GM18508 (cell line): ENCODE measurements around the gene YAP1.

Source experiments
- ATAC-seq: cut with Tn5 transposase; IDR thresholded peaks from one replicate; pipeline ENCODE4 v1.9.1; 2021; ENCODE audit warnings: moderate number of reproducible peaks; ENCODE audit not compliant: insufficient read depth, unreplicated experiment

Gene YAP1

DNA sequence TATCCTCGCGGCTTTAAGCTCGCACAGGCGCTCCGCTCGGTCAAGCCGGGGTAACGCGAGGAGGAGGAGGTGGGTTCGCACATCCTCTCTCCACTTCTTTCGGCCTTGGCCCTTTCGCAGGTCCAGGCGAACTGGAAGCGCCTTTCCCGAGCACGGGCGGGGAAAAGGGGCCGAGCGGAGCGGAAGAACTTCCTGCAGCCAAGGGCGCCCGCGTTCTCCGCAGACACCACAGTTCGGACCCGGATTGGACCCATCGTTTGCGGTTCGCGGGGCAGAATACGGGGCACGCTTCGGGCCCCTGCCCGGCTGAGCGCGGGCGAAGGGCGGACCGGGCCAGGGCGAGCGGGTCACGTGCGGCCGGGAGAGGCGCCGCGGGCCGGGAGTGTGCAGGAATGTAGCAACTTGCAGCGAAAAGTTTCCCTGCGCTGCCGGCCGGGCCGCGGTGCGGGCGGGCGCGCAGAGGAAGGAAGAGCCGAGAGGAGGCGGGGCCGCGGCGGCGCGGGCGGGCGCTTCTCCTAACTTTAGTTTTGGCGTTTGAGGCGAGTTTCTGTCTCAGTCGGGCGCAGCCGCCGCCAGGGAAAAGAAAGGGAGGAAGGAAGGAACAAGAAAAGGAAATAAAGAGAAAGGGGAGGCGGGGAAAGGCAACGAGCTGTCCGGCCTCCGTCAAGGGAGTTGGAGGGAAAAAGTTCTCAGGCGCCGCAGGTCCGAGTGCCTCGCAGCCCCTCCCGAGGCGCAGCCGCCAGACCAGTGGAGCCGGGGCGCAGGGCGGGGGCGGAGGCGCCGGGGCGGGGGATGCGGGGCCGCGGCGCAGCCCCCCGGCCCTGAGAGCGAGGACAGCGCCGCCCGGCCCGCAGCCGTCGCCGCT lies at the start of gene YAP1:
TSS of gene YAP1 (plus strand) at position 552 of the 865 bp plus-strand sequence. CDS start 402 bp downstream, outside the sequence.
- ATAC-seq, result peak; percentile 68

DNA sequence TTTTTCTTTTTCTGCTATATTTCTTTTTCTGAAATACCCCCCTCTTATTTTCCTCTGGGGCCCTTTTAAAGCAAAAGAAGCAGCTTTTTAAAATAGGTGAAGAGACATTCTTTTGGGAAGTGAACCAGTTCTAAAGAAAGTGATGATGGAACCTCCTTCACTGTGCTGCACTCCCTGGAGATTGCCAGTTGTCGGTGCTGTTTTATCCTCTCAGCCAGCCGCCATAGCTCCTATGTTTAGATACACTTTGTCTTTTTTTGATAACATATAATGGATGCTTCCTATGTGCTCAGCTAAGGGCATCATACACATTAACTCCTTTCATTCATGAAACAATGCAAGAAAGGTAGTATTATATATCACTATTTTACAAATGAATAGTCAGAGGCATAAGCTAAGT lies 49.0 kb upstream of the YAP1 start:
- ATAC-seq, result no peak

DNA sequence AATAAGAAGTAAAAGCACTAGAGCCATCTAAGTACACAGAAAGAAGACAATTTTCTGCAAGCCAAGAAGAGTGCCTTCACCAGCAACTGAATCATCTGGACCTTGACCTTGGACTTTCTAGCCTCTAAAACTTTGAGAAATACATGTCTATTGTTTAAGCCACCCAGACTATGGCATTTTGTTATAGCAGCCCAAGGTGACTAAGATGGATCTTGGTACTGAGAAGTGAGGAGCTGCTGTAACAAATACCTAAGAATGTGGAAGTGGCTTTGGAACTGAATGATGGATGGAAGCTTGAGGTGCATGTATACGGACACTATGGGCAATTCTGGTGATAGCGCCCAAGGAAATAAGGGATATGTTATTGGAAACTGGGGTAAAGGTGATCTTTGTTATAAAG lies 48.1 kb upstream of the YAP1 start:
- no peak for ATAC-seq

DNA sequence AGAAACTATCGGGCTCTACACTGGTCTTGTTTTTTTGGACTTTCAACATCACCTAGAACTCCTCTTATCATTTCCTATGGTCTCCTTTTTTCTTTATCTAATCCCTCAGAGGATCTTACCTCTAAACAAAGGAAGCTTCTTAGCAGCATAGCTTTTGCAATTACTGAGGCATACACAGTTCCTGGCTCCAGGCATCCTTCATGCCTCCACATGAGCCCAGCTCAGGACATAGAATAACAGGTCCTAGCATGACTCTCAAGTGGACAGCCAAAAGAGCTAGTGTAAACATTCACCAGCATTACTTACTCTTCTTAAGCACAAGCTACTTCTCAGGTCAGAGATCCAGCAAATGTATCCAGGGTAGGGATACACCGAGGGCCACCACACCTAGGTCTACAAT lies 45.9 kb upstream of the YAP1 start:
- no peak for ATAC-seq

DNA sequence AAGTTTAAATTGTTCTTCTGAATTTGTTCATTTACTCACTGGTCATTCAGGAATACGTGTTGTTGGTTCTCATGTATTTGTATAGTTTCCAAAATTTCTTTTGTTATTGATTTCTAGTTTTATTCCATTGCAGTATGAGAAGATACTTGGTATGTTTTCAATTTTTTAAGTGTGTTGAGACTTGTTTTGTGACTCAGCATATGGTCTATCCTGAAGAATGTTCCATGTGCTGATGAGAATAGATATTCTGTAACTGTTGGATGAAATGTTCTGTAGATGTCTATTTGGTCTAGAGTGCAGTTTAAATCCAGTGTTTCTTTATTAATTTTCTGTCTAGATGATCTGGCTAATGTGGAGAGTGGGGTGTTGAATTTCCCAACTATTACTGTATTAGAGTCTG lies 39.5 kb upstream of the YAP1 start:
- ATAC-seq, result no peak

DNA sequence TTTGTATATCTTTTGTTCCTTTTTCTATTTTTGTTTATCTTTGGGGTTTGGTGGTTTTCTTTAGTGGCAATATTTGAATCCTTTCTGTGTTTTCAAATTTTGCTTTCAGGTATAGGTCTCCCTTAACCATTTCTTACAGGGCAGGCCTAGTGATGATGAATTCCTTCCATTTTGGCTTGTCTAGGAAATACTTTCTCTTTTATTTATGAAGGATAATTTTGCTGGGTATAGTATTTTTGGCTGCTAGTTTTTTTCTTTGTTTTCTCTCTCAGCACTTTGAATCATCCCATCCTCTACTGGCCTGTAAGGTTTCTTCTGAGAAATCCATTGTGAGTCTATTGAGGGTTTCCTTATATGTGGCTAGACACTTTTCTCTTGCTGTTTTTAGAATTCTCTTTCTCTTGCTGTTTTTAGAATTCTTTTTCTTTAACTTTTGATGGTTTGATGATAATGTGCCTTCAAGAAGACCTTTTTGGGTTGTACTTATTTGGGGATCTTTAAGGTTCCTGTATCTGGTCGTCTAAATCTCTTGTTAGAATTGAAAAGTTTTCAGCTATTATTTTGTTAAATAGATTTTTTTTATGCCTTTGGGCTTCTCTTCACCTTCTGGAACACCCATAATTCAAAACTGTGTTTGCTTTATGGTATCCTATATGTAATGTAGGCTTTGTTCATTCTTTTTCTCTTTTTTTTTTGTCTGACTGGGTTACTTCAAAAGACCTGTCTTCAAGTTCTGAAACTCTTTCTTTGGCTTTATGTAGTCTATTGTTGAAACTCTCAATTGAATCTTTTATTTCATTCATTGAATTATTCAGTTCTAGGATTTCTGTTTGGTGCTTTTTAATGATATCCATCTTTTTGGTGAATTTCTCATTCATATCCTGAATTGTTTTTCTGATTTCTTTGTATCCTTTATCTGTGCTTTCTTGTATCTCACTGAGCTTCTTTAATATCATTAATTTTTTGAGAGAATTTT lies 38.5 kb upstream of the YAP1 start:
- no peak for ATAC-seq

DNA sequence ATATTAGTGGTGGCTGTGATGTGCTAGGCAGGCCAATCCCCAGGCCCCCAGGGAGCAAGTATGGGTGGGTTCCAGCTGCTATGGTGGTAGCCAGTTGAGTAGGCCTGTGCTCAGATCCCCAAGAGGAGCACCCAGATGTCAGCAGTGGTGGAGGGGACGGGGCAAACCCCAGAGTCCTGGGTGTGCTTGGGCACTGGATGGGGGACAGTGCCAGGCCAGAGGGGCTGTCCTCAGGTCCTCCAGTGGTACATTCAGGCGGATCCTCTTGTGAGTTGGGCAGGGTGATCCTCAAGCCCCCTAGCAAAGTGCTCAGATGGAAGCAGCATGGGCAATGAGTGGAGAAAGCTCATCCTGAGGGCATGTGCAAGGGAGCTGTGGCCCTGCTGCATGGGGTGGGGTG lies 37.0 kb upstream of the YAP1 start:
- ATAC-seq, result no peak

DNA sequence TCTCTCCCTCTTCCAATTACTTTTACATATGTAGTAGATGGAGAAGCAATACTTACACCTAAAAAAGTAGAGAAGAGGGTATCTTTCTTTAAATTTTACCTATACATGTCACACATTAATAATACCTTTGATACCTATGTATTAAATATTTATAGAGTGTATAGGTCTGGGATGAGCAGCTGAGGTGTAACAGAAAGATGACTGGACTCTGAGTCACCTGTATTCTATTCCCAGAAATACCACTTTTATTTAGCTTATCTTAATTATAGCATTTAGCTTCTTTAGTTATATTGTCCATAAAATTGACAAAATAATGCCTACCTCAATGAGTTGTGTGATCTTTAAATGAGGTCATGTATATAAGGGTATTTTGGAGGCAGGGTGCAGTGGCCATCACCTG lies 30.6 kb upstream of the YAP1 start:
- no peak for ATAC-seq

DNA sequence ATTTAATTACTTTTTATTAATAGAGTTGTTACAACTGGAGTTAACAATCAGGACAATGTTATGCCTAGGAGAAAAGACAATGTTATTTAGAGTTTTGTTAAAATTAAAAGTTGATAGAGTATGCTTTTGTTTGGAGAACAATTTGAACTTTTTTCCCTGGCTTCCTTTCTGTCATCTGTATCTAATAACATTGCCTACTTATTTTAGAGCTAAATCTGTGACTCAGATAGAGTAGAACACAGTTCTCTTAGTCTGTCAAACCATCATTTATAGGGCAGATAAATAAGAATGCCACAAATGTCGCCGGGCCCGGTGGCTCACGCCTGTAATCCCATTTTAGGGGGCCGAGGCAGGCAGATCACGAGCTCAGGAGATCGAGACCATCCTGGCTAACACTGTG lies 28.9 kb upstream of the YAP1 start:
- ATAC-seq, result no peak

DNA sequence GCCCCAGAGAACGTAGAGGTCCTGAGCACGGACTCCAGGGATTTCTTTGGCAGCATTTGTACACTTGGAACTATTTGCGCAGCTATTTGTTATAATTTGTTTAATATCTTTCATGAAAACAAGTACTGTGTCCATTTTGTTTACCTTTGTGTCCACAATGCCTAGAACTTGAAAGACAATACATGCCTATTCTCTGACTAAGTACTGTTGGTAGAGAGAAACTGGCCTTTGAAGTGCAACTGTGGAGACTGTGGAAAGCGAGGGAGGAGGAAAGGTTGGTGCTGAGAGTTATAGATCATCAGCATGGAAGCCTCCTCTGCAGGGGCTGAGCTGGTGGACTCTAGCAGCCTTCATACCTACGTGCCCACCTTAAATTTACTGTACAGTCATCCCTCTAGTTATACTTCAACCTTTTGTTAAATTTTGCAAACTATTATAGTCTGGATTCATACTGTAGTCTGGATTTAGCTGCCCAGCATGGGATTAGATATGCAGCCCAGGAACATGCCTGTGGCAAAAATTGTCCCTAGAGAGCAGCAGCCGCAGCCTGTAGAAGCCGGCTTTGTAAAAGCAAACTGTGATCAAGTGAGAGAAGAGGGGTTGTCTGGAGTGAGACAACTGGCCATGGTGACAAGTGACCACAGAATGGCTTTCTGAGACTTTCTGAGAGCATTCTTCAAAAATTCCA lies 24.2 kb upstream of the YAP1 start:
- no peak for ATAC-seq

DNA sequence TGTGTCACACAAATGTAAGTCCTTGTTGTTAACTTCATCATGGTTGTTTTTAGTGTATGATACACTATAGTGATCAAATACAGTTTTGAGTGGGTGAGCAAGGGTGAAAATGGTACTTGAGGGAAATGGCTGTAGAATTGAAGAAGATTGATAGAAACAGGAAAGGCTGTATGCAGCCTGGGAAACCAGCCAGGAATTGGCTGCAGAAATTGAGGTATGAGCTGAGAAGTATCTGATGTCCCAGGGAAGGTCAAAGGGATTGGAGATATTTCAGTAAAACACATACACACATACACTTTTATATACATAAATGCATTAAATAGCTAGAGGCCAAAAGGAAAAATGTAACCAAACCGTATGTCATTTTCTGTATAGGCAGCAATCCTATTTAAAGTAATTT lies 13.1 kb upstream of the YAP1 start:
- ATAC-seq, result no peak

DNA sequence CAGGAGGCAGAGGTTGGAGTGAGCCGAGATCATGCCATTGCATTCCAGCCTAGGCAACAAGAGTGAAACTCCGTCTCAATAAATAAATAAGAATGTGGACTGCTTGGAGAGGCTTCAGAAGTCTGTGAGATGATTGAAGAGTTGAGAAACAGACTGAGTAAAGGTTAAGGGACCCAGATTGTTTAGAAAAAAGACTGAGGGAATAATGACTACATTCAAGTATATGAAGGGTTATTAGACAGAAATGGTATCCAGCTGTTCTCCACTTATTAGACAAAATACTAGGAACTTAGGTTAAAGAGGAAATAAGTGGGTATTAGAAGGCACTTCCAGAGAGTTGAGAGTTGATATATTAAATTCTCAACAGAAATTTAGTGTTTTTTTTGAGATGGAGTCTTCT lies 10.5 kb upstream of the YAP1 start:
- no peak for ATAC-seq

DNA sequence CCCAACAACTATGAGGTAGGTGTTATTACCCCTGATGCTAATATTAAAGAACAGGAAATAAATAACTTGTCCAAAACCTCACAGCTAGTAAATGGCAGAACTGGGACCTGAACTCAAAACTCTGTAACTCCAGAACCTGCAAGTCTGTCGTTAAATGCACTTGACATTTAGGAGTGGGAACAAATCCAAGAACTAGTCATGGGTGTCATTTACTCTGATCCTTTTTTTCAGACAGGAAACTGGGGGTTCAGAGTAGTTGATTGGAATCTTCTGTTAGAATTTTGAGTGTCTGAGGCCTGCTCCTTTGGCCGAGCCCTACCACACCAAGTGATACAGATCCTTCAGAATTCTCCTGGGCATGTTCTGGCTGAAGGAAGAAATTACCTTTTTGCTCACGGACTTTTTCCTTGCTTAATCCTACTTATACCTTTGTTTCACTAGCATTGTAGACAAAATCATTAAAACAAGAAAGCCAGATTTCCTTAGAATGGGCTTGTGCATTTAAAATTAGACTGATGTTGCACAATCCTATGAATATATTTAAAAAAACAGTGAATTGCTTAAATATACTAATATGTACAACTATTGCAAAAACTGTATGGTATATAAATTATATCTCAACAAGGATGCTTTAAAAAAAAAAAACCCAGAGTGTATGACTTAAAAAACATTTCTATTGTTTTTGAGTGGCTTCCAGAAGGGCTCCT lies 1.4 kb upstream of the YAP1 start:
- no peak for ATAC-seq

DNA sequence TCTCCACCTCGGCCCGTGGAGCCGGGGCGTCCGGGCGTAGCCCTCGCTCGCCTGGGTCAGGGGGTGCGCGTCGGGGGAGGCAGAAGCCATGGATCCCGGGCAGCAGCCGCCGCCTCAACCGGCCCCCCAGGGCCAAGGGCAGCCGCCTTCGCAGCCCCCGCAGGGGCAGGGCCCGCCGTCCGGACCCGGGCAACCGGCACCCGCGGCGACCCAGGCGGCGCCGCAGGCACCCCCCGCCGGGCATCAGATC lies 439 bp downstream of the YAP1 start:
- no peak for ATAC-seq

DNA sequence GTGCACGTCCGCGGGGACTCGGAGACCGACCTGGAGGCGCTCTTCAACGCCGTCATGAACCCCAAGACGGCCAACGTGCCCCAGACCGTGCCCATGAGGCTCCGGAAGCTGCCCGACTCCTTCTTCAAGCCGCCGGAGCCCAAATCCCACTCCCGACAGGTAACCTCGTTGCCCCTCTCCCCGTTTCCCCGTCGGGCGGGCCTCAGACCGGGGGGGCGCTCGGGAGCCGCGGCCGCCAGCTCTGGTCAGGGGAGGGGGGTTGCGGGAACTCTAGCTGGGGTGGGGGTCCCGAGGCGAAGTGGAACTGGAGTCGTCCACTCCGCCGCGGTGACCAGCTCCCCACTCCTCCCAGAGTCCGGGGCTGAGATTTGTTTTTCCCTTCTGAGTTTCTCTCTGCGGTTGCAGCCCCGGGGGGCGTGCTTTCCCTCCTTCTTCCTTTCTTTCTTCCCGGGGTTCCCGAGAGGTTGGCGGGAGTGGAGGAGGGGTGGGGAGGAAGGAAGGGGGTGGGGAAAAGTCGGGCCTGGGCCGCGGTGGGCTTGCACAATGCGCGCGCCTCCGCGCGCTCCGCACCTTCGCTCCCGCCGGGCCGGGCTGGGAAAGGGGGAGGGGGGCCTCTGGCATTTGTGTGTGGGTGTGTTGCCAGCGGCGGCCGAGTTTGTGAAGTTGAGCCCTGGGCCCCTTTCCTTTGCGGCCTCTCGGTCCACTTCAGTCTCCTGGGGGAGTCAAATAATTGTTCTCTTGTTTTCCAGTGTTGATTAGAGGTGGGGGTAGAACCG lies 952 bp downstream of the YAP1 start:
- no peak for ATAC-seq

DNA sequence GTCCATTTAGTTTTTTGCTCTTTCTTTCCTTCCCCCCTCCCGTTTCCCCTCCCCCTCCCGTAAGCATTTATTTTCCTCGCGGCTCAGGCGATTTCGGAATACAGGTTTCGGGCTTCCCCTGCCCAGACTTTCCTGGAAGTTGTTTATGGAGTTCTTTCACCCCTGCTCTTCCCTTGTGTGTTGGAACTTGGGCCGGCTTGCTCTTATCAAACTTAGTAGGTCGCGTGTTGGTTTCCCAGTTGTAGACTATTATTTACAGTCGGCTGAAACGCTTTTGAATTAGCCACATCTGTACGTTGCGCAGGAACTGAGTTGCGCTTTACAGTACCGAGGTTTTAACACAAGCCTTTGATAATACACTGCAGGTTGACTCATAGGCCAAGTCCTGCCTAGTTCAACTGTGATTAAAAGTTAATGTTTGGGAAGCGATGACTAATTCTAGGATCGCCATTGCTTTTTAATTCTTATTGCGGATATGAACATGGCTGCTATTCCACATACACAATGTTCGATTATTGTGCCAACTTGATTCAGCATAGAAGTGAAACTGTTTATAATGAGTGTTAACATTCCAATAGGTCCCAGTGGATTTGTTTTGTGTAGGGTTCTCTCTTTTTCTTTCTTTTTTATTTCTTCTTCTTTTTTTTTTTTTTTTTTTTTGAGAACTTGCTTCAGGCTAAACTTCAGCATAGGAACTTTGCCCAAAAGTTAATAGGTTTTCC lies 1.7 kb downstream of the YAP1 start:
- ATAC-seq, result no peak

DNA sequence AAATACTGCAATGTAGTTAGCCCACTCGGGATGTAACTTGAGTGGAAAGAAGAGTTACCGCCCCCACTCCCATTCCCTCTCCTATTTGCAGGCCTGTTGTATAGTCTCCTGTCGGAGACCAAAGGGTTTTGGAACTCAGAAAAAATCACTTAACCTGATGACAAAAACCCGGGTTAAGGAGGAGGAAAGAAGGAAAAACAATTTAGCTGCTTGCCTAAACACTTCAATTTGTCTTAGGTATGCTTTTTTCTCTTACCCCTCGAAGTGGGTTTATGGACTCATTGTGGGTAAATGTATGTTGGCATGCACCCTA lies 2.2 kb downstream of the YAP1 start:
- no peak for ATAC-seq

DNA sequence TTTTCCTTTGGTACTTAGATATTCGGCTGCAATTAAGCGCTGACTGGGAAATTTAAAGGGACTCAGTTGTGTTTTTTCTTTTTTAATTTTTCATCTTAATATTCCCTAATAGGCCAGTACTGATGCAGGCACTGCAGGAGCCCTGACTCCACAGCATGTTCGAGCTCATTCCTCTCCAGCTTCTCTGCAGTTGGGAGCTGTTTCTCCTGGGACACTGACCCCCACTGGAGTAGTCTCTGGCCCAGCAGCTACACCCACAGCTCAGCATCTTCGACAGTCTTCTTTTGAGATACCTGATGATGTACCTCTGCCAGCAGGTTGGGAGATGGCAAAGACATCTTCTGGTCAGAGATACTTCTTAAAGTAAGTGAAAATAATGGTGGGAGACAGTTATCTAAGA lies 3.8 kb downstream of the YAP1 start:
- no peak for ATAC-seq

DNA sequence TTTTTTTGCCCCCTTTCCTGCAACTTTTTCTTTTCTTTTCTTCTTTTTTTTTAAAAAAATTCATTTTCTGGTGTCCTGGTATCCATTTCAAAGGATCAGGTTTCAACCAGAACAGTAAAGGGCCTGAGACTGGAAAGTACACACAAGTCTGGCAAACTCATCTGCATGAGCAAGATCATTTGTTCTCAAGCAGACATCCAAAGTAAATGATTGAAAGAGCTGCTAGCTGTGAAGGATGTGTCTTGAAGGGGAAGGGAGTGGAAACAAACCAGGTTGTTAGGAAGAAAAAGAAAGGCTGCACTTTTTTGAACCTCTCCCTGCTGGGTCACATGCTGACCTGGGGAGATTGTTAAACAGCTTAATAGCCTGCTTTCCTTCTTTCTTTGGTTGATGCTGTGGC lies 5.3 kb downstream of the YAP1 start:
- ATAC-seq, result no peak
